H9 (cell line): Measurements from ENCODE around the gene SPATA46. TPM values are rescaled to one million over a fixed set of nuclear protein-coding genes. Genes with fewer than 3 reads are reported as not detected.

ENCODE experiments used
- DNase-seq: peaks from one replicate; pipeline ENCODE4 v3.0.0-alpha.2; 2017
- H2AFZ ChIP-seq: one replicate; pipeline ENCODE4 v1.6.1; 2013; ENCODE audit warnings: mild to moderate bottlenecking, low read length, control low read depth, moderate library complexity
- H2AK5ac ChIP-seq: 2 replicates; pipeline ENCODE4 v1.6.1; 2013; ENCODE audit warnings: low read length, control low read depth, mixed read lengths; ENCODE audit not compliant: insufficient read length
- H2BK120ac ChIP-seq: one replicate; pipeline ENCODE4 v1.6.1; 2013; ENCODE audit warnings: low read depth, mild to moderate bottlenecking, low read length, control low read depth, inconsistent platforms; ENCODE audit not compliant: poor library complexity, severe bottlenecking
- H2BK12ac ChIP-seq: 2 replicates; pipeline ENCODE4 v1.6.1; 2013; ENCODE audit warnings: low read length, control low read depth, mixed read lengths, low read depth; ENCODE audit not compliant: insufficient read length
- H2BK15ac ChIP-seq: 2 replicates; pipeline ENCODE4 v1.6.1; 2013; ENCODE audit warnings: low read depth, low read length, control low read depth
- H2BK20ac ChIP-seq: one replicate; pipeline ENCODE4 v1.6.1; 2013; ENCODE audit warnings: low read depth, mild to moderate bottlenecking, low read length, control low read depth, inconsistent platforms; ENCODE audit not compliant: poor library complexity, severe bottlenecking
- H2BK5ac ChIP-seq: 2 replicates; pipeline ENCODE4 v1.6.1; 2013; ENCODE audit warnings: low read length, control low read depth, mixed read lengths; ENCODE audit not compliant: insufficient read length
- H3K14ac ChIP-seq: 2 replicates; pipeline ENCODE4 v1.6.1; 2013; ENCODE audit warnings: low read length, control low read depth; ENCODE audit not compliant: insufficient read depth
- H3K18ac ChIP-seq: 2 replicates; pipeline ENCODE4 v1.6.1; 2013; ENCODE audit warnings: low read depth, mild to moderate bottlenecking, mixed read lengths, low read length, control low read depth; ENCODE audit not compliant: insufficient read length
- H3K23ac ChIP-seq: 2 replicates; pipeline ENCODE4 v1.6.1; 2013; ENCODE audit warnings: low read length, control low read depth, mixed read lengths, low read depth; ENCODE audit not compliant: insufficient read length
- H3K23me2 ChIP-seq: 2 replicates; pipeline ENCODE4 v1.6.1; 2013; ENCODE audit warnings: low read depth, mild to moderate bottlenecking, mixed read lengths, low read length, control low read depth; ENCODE audit not compliant: insufficient read length, poor library complexity, severe bottlenecking
- H3K27ac ChIP-seq: 2 replicates; pipeline ENCODE4 v1.5.1; 2013; ENCODE audit warnings: low read length, control low read depth, mixed read lengths, low read depth; ENCODE audit not compliant: insufficient read length
- H3K27me3 ChIP-seq: 2 replicates; pipeline ENCODE4 v1.6.1; 2013; ENCODE audit warnings: low read length, control low read depth, inconsistent platforms; ENCODE audit not compliant: insufficient read depth
- H3K4ac ChIP-seq: 2 replicates; pipeline ENCODE4 v1.6.1; 2013; ENCODE audit warnings: low read depth, mild to moderate bottlenecking, control low read depth, inconsistent platforms, low read length, moderate library complexity
- H3K4me1 ChIP-seq: 2 replicates; pipeline ENCODE4 v1.6.1; 2013; ENCODE audit warnings: low read length, control low read depth, inconsistent platforms; ENCODE audit not compliant: insufficient read depth
- H3K4me2 ChIP-seq: 2 replicates; pipeline ENCODE4 v1.6.1; 2013; ENCODE audit warnings: low read length, control low read depth, mixed read lengths; ENCODE audit not compliant: insufficient read length, insufficient read depth
- H3K56ac ChIP-seq: 2 replicates; pipeline ENCODE4 v1.6.1; 2013; ENCODE audit warnings: low read depth, mild to moderate bottlenecking, mixed read lengths, low read length, control low read depth; ENCODE audit not compliant: insufficient read length
- H3K79me1 ChIP-seq: 2 replicates; pipeline ENCODE4 v1.6.1; 2013; ENCODE audit warnings: low read depth, mild to moderate bottlenecking, moderate library complexity, low read length, control low read depth, inconsistent platforms; ENCODE audit not compliant: insufficient read depth, poor library complexity, severe bottlenecking
- H3K79me2 ChIP-seq: 2 replicates; pipeline ENCODE4 v1.6.1; 2013; ENCODE audit warnings: low read length, control low read depth, inconsistent platforms; ENCODE audit not compliant: insufficient read depth
- H3K9ac ChIP-seq: 2 replicates; pipeline ENCODE4 v1.6.1; 2013; ENCODE audit warnings: low read length, control low read depth, mixed read lengths; ENCODE audit not compliant: insufficient read length; ENCODE audit errors: extremely low read depth
- H3K9me3 ChIP-seq: one replicate; pipeline ENCODE4 v1.6.1; 2013; ENCODE audit warnings: low read depth, low read length, inconsistent platforms; ENCODE audit not compliant: control insufficient read depth
- H3T11ph ChIP-seq: one replicate; pipeline ENCODE4 v1.6.1; 2013; ENCODE audit warnings: mild to moderate bottlenecking, low read length, control low read depth, inconsistent platforms
- H4K20me1 ChIP-seq: one replicate; pipeline ENCODE4 v1.6.1; 2013; ENCODE audit not compliant: control insufficient read depth, insufficient read length, insufficient read depth
- H4K5ac ChIP-seq: 2 replicates; pipeline ENCODE4 v1.6.1; 2013; ENCODE audit warnings: low read depth, mild to moderate bottlenecking, mixed read lengths, low read length, control low read depth; ENCODE audit not compliant: insufficient read length
- H4K8ac ChIP-seq: replicated peaks from 2 replicates; pipeline ENCODE4 v1.6.1; 2013; ENCODE audit warnings: low read length, control low read depth, mixed read lengths, low read depth; ENCODE audit not compliant: insufficient read length
- H4K91ac ChIP-seq: 2 replicates; pipeline ENCODE4 v1.6.1; 2013; ENCODE audit warnings: low read depth, mild to moderate bottlenecking, moderate library complexity, mixed read lengths, low read length, control low read depth; ENCODE audit not compliant: insufficient read length
- H3K27ac Mint-ChIP-seq, 3 experiments: 2 replicates in 2 of 3; 3 replicates in 1 of 3; pipeline ENCODE4 v1.8.0; 2020 to 2021; ENCODE audit warnings: mixed read lengths in 3 of 3, mild to moderate bottlenecking in 1 of 3, moderate library complexity in 1 of 3
- H3K27me3 Mint-ChIP-seq: 2 replicates; pipeline ENCODE4 v1.8.0; 2021; ENCODE audit warnings: low read depth, mild to moderate bottlenecking, moderate library complexity, mixed read lengths
- H3K36me3 Mint-ChIP-seq, 3 experiments: 2 replicates in 2 of 3; 3 replicates in 1 of 3; pipeline ENCODE4 v1.8.0; 2020 to 2021; ENCODE audit warnings: low read depth in 3 of 3, mixed read lengths in 3 of 3; ENCODE audit not compliant: insufficient read depth in 1 of 3
- H3K4me1 Mint-ChIP-seq, 2 experiments: 2 replicates each; pipeline ENCODE4 v1.8.0; 2020; ENCODE audit warnings: mixed read lengths in 2 of 2
- H3K4me3 Mint-ChIP-seq, 2 experiments: 2 replicates in 1 of 2; 3 replicates in 1 of 2; pipeline ENCODE4 v1.8.0; 2020 to 2021; ENCODE audit warnings: mild to moderate bottlenecking in 2 of 2, mixed read lengths in 2 of 2, moderate library complexity in 1 of 2
- H3K9me3 Mint-ChIP-seq, 2 experiments: 2 replicates in 1 of 2; 3 replicates in 1 of 2; pipeline ENCODE4 v1.8.0; 2020; ENCODE audit warnings: mild to moderate bottlenecking in 2 of 2, mixed read lengths in 2 of 2, moderate library complexity in 1 of 2
- CTCF ChIP-seq: fragments of 200-600 bp; sonication (generic); conservative IDR thresholded peaks from 3 replicates; pipeline ENCODE4 v1.8.0; 2021; ENCODE audit warnings: antibody characterized with exemption, mild to moderate bottlenecking
- WGBS: extraction: QIAGEN DNeasy Blood & Tissue Kit; methylation state at CpG from one replicate; pipeline ENCODE4 v1.1.7; 2013; ENCODE audit warnings: missing lambda C conversion rate, low lambda C conversion rate, mixed read lengths; ENCODE audit not compliant: insufficient read length; ENCODE audit errors: extremely low coverage; 5-methylcytosine and 5-hydroxymethylcytosine counted together
- total RNA-seq: library from RNA; stranded (reverse); gene quantifications from 2 replicates; pipeline ENCODE4 v1.2.1, GENCODE V29; 2021

SPATA46 gene
- total RNA-seq, 1 experiment from 2014 or later: not detected

GRCh38 chr1:162404550-162405160 is 28.0 kb upstream of the SPATA46 start:
- no peaks in the 10 kb centered on the region for H3K27me3 ChIP-seq
- no peaks in the 10 kb centered on the region for H3K9me3 ChIP-seq
- no peak overlapping the region for H3K4me2 ChIP-seq
- Mint-ChIP-seq H3K36me3 (no peaks in the 10 kb centered on the region), H3K9me3 (no peaks in the 10 kb centered on the region), H3K27ac (no peak overlapping the region), H3K4me3 (no peak overlapping the region), H3K27me3 (peaks cover 2% of the 10 kb centered on the region; the same call in 1 of the 2 replicates), H3K4me1 (peaks cover 2 to 7% of the 10 kb centered on the region in 2 experiments)
- no peak overlapping the region for H3K56ac ChIP-seq
- H3K79me1 ChIP-seq: no peaks in the 10 kb centered on the region
- H4K5ac ChIP-seq: no peak overlapping the region
- H2BK20ac ChIP-seq: no peak overlapping the region
- H2AK5ac ChIP-seq: no peak overlapping the region
- no peaks in the 10 kb centered on the region for H4K20me1 ChIP-seq
- H2BK5ac ChIP-seq: no peak overlapping the region
- no peak for TF ChIP-seq CTCF
- no peak overlapping the region for H2BK12ac ChIP-seq
- no CpG with 5 or more reads among the region's 5 CpGs for WGBS
- no peak overlapping the region for H3K23ac ChIP-seq
- no peak overlapping the region for H3K9ac ChIP-seq
- no peak overlapping the region for H2BK15ac ChIP-seq
- no peak overlapping the region for H2BK120ac ChIP-seq
- H3K23me2 ChIP-seq: no peaks in the 10 kb centered on the region
- no peak overlapping the region for H4K8ac ChIP-seq
- no peak overlapping the region for H4K91ac ChIP-seq
- H3T11ph ChIP-seq: no peak overlapping the region
- H3K18ac ChIP-seq: no peak overlapping the region
- no peak overlapping the region for H3K14ac ChIP-seq
- no peak for DNase-seq
- H3K79me2 ChIP-seq: no peaks in the 10 kb centered on the region
- no peak overlapping the region for H3K4ac ChIP-seq
- no peak overlapping the region for H3K27ac ChIP-seq
- no peak overlapping the region for H2AFZ ChIP-seq
- no peaks in the 10 kb centered on the region; the same call in 1 of the 2 replicates for H3K4me1 ChIP-seq
